NCI-H82 treated with DMSO at 0.1 percent for 48 hours (cell line): ENCODE measurements around the gene REM1.
"Not testable (repeated sequence)": the region's sequence is repeated elsewhere in the genome, so short reads cannot be mapped to it uniquely, and the experiment has no call there.

ENCODE experiments used
- DNase-seq: peaks from one replicate; lab custom pipeline; 2025; ENCODE audit not compliant: unreplicated experiment; lab: John Stamatoyannopoulos, UW

The REM1 gene

DNA sequence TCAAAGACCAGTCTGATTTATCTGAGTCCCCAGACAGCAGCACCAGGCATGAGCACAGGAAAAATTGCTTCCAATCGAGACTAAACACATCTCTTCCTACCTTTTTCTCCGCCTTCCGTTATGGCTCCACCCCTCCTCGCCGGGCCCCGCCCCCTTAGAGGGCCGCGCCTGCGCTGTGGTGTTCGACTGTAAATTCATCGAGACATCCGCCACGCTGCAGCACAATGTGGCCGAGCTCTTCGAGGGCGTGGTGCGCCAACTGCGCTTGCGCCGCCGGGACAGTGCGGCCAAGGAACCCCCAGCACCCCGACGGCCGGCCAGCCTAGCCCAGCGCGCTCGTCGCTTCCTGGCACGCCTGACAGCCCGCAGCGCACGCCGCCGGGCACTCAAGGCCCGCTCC, 8.9 kb downstream of the REM1 start:
- peak; percentile 22 for DNase-seq

- no peak for DNase-seq
Measured at GRCh38 chr20:31485450-31486339, 10.6 kb downstream of the REM1 start.

DNA sequence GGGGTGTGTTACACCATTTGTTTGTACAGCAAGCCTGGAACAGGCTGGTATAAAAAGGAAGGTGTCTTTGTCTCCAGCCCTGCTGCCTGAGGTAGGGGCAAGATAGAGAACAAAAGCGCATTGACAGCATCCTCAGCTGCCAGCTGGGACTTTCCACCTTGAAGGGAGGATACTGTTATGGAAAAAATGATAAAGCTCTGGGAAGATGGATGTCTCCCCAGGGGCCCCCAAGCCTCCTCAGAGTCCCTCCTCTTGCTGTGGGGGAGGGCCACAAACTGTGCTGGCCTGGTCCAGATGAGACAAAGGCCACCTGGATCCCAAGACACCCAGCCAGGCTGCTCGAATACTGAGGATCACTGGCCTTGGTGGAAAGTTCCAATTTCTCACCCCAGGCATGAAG, 13.0 kb downstream of the REM1 start:
- DNase-seq: no peak

DNA sequence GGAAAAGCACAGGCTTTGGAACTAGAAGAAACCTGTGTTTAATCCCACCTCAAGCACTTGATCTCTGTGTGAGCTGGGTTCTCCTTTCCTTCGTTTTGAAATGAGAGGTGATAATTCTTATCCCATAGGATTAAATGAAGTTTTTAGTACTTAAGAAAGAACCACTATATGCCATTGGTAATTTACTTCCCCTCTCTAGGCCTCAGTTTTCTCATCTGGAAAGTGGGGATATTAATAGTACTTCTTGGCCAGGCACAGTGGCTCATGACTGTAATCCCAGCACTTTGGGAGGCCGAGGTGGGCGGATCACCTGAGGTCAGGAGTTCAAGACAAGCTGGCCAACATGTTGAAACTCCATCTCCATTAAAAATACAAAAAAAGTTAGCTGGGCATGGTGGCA, 14.1 kb downstream of the REM1 start:
- DNase-seq: no peak

DNA sequence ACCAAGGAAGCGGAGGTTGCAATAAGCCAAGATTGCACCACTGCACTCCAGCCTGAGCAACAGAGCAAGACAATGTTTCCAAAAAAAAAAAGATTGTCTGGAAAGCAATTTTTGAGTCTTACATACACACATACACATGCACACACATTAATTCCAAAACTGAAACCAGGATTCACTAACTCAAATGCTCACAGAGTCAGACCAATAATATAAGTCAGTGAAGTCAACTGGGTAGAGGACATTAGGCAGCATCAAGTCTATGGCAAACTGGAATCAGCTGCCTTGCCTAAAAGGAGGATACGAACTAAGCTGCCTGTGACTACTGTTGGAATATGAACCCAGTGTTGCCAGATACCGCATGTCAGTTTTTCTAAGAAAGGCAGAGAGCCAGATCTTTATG, 15.7 kb downstream of the REM1 start:
- DNase-seq: no peak

GRCh38 chr20:31494131-31494530, 19.0 kb downstream of the REM1 start:
- DNase-seq: peak; percentile 32

- no peak for DNase-seq
Measured at GRCh38 chr20:31496761-31497295, 21.7 kb downstream of the REM1 start.

DNA sequence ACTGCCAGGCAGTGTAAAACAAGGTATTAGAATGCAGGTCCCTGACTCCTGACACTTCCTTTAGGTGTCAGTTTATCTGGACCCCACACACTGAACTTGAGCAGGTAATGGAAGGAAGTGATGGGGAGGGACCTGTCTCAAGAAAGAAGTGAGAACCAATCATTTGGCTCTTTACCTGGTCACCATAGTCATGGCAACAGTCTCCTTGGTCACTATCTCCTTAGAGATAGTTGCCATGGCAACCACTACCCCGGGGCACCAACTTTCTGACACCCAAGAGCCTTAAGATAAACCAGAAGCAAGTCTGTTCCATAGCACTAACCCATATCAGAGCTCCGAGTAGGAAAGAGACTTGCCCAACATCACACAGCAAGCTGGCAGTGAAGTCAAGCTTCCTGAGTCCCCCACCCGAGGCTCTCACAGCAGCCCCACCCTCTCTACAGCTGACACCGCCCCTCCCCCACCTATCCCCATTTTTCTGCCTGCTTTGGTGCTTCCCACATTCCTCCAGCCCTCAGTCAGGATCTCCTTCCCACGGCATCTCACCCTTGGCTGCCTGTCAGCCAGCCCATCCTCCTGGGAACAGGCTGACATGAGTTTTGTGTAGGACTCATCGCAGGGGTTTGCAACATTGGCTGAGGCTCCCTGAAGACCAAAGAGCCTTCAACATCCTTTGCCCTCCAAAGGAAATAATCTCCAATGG, 22.9 kb downstream of the REM1 start:
- no peak for DNase-seq

DNA sequence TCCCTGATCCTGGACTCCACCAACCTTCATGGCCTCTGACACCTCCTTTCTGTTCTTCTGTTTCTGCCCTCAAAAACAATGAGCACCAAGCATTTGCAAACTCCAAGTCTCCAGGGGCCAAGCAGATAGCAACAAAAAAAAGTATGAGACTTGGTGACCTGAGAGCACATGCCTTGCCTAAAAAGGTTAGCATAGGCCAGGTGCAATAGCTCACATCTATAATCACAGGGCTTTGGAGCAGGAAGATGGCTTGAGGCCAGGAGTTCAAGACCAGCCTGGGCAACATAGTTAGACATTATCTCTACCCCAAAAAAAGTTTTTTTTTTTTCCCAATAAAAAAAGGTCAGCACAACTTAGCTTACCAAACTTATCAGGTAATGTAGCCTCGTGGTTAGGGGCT, 25.4 kb downstream of the REM1 start:
- no peak for DNase-seq

DNA sequence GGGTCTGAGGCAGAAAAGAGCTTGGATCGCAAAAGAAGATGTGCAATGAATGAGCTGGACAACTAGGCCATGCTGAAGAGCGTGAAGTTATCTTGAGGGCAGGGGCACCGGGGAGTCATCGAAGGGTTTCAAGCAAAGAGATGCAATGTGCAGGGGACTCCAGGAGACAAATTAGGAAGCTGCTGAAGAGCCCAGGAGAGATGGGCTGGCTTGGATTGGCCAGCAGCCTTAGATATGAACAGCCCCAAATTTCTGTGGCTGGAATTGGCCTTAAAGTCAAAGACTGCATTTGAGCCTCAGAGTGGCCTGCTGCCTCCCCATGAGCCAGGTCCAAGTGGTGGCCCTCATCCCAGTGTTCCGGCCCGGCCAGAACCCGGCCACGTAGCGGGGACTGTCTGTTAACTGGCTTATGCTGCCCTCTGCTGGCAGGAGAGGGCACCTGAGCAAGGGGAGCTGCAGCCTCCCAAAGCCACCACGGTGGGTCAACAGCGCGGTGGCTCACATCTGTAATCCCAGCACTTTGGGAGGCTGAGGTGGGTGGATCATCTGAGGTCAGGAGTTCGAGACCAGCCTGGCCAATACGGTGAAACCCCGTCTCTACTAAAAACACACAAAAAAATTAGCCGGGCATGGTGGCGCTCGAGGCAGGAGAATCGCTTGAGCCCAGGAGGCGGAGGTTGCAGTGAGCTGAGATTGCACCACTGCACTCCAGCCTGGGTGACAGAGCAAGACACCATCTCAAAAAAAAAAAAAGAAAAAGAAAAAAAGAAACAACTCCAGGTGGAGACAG, 28.0 kb downstream of the REM1 start:
- DNase-seq: peak; percentile 28

DNA sequence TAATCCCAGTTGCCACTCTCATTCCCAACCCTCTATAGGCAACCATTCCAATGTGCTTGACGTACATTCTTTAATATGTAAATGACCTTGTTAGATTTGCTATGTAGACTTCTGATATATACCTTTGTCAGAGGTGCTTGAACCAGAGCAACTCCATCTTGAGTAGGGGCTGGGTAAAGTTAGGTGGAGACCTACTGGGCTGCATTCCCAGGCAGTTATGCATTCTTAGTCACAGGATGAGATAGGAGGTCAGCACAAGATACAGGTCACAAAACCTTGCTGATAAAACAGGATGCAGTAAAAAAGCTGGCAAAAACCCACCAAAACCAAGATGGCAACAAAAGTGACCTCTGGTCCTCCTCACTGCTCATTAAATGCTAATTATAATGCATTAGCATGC, 30.8 kb downstream of the REM1 start:
- no peak for DNase-seq

DNA sequence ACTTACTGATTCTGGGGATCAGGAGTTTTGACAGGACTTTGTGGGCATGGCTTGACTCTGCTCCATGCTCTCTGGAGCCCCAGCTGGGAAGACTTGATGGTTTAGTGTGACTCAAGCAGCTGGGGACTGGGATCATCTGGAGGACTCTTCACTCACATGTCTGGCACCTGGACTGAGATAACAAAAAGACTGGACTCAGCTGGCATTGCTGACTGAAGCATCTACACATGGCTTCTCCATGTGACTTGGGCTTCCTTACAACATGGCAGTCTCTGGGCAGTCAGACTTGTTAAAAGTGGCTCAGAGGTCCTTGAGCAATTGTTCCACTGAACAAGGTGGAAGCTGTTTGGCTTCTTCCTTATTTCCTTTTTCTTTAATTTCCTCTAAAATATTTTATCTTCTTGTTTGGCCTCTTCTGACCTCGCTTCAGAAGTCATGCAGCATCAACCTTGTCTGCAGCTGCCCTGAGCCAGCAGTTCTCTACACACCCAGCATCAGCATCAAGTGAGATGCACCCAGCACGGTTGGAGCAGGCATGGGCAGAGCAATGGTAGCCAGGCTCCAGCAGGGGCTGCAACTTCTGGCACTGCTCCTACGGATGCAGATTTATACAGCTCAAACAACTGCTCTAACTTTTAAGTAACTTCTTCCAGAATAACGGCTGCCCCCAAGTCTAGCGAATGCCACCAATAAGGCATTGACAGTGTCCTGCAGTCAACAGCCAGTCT, 33.6 kb downstream of the REM1 start:
- no peak for DNase-seq

- DNase-seq: peak; percentile 52
Measured at GRCh38 chr20:31514154-31515071, 39.3 kb downstream of the REM1 start, which contains the start of gene HM13. HM13 (plus strand) TSS chr20:31514442; CDS start chr20:31514552, 110 bp downstream.

DNA sequence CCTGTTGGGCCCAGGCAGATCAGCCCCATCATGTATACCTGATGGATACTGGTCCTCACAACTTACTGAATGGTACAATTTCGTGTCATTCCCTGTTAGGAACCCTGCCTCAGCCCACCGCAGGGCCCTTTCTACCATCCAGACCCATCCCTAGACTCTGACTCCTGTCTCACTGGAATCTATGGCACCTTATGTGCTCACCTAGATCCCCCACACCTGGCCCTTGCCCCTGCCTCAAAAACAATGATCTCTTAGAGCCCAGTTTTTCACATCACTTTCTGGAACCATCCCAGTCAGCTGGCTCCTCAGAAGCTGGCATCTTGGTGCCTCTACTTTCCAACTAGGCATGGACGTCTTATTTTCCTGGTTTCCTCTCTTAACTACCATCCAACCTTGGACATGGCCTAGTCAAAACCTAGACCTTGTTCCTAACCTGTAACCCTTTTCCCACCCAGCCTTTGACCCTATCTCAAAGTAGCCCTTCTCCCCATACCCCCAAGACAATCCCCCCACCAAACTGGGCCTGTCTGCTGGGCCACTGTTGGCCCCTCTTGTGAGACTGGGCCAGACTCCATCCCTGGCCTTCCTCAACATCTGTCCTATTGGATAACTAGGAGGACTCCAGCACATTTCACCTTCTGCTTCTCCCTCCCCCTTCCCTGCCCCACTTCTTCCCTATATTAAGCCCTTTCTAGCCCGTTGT, 40.1 kb downstream of the REM1 start:
- no peak for DNase-seq

GRCh38 chr20:31515775-31516107, 40.7 kb downstream of the REM1 start:
- no peak for DNase-seq

DNA sequence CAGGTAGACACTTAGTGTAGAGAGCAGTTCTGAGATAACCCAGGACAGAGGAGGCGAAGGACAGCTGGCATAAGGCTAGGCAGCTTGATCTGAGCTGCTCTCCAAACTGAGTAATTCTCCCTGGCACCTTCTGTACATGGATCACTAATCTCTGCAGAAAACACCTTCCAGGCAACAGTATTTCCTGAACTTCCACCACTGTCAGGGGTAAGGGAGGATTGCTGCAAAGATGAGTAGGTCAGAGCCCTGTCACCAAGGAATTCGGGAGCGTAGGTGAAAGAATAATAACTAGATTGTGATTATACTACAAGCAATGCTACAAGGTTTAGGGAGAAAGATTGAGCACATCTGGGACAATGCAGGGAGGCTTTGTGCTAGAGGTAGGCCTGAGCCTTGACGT, 41.1 kb downstream of the REM1 start:
- no peak for DNase-seq

DNA sequence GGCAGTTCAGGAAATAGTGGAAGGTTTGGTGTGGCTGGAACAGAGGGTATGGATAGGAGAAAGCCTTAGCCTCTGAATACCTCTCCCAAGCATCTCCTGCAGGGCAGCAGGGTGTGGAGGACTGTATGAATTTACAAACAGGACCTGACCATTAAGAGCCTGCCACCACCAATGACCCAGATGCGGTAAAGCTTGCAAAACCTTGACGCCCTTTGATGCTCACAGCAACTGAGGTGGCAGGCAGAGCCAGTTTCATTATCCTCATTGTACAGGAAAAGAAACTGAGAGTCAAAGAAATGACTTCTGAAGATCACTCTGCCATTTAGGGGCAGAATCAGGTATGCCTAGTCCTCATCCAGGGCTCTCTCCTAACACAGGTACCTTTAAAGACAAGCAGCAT, 41.6 kb downstream of the REM1 start:
- DNase-seq: no peak

DNA sequence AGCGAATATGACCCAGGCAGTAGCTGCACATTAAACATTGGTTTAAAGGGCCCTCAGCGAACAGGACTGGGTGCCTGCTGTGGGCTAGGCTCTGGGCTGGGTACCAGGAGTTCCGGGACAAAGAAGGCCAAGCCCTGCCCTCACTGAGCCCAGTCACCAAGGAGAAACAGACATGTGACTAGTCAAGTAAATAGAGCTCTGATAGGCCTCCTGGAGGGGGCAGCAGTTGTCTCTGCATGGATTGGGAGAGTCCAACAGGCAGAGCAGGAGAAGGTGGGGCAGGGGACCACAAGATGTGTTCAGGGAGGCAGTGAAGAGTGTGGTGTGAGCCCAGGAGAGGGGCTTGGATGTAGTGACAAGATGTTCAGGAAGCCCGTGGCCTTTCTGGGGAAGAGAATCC, 42.3 kb downstream of the REM1 start:
- peak; percentile 18 for DNase-seq

DNA sequence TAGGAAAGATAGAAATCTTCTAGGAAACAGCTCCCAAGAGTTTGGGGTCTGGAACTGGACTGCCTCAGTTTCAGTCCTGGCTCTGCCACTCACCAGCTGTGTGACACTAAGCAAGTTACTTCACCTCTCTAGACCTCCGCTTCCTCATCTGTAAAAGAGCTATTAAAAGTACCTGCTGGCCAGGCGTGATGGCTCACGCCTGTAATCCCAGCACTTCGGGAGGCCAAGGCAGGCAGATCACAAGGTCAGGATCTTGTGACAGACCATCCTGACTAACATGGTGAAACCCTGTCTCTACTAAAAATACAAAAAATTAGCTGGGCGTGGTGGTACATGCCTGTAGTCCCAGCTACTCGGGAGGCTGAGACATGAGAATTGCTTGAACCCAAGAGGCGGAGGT, 46.2 kb downstream of the REM1 start:
- DNase-seq: not testable (repeated sequence)
